HG02798 (cell line): ENCODE measurements around the gene DIS3L2.

Experiments used
- ATAC-seq: cut with Tn5 transposase; IDR thresholded peaks from one replicate; pipeline ENCODE4 v1.9.1; 2021; ENCODE audit warnings: mild to moderate bottlenecking; ENCODE audit not compliant: unreplicated experiment, poor library complexity

Gene DIS3L2

DNA sequence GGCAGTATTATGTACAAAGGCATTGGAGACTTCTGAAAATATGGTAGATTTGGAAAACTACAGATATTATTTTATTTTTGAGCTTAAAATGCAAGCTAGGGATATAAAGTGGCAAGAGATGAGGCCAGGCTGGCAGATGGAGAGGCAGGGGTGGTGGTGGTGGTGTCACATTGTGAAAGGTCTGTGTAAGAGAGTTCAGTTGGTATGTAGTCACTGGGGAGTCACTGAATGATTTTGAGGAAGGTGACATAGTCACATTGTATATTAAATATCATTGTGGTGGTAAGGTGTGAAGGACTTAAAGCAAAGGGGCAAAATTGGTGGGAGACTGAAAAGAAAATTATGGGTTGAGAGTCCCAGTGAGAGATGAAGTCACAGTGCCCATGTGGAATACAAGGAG lies 82.5 kb downstream of the DIS3L2 start:
- no peak for ATAC-seq

DNA sequence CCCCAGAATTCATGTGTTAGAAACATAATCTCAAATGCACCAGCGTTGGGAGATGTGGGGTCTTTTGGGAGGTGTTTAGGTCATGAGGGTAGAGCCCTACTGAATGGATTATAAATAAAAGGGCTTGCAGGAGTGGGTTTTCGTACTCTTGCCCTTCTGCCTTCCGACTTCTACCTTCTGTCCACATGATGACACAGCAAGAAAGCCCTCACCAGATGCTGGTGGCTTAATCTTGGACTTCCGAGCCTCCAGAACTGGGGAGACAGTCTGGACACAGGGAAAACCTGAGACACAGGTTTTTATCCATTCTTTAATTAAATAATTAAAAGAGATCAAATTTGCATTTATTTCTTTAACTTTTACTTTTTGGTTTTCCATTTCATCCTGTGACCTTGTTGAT lies 87.8 kb downstream of the DIS3L2 start:
- ATAC-seq: no peak

DNA sequence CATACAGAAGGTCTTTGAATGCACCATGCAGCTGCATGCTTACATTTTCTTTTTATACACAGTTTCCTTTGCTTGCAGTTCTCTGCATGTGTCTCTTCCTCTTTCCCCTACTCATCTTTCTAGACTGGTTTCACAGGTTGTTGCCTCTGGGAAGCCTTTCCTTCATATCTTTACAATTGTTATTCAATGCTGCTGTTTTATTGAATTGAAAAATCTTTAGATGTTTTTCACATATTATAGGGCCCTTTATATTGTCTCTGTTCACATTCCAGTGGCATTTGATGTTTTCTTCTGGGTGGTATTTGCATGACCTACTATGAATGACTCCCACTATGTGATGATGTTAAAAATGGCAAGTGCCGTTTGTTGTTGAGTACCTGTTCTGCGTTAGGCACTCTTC lies 91.1 kb downstream of the DIS3L2 start:
- ATAC-seq: no peak

DNA sequence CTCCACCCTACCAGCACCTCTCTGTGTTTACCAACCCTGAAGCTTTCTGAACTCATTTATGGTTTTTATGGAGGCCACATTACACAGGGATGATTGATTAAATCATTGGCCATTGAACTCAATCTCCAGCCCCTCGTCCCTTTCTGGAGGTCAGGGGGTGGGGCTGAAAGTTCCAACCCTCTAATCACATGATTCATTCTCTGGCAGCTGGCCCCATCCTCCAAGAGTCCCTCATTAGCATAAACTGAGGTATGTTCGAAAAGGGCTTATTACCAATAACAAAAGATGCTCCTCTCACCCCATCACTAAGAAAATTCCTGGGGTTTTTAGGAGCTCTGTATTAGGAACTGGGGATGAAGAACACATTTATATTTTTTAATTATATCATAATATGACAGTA lies 92.3 kb downstream of the DIS3L2 start:
- no peak for ATAC-seq

DNA sequence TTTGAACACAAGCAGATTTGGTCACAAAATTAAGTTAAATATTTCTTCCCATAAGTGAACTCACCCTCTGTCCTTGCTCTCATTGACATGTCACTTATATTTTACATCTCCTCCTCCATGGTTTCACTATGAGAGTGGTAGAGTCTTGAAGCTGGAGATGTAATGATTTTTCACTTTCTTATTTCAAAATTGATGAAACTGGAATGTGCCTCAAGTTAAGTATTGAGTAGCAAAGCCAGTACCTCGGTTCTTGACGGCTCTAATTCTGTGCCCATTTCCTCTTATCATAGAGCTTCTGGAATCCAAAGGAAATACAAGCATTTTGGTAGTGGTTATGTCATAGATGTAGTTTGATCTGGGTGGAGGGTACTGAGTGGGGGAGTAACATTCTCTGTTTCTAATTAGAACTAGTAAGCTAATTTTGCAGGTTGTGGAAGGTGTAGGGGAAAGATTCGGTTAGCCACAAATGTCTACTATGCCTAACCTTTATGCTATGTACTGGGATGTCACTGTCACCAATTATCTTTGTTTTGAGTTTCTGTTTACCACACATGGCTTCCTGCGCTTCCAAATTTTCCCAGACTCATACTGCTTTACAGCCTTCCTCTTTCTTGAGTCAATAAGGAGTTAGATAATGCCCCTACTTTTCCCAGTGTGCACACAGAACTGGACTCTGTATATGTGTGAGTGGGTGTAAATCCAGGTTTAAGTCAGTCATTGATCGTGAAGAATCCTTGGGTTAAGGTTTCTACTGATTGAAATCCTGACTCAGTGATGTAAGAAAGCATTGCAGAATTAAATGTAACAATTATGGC lies 96.8 kb downstream of the DIS3L2 start:
- ATAC-seq: no peak

DNA sequence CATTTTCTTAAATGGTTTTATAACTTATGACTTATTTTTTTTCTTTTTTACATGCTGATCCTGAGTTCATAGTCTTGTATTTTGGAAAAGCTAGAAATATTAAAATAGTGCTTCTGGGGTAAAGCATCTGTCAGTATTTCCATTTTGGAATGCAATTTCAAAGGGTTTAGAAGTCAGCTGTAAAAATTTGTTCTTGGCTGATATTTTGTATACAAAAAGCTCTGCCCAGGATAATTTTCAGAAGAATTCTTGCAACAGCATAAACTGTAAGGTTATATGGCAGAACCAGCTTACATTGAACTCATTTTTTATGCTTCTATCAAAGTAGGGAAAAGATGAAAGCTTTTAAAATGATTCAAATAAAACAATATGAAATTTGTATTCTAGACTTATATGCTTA lies 97.4 kb downstream of the DIS3L2 start:
- no peak for ATAC-seq

DNA sequence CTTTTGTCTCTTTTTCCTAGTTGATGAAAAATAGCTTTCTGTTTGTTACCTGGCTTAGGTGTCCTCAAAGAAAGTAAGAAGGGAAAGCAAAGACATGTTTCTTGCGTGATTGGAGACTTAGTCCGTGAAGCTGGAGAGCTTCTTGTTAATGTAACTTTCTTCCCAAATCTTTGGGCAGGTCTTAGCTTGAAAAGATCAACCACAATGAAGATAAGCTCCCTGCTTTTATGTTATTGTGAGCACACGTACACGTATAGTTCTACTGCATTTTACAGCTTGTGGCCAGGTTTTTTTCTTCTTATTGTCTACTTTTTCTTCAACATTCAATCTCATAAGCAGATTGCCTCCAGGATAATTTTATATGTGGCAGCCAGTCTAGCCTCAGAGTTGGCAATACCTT lies 99.8 kb downstream of the DIS3L2 start:
- ATAC-seq: no peak

DNA sequence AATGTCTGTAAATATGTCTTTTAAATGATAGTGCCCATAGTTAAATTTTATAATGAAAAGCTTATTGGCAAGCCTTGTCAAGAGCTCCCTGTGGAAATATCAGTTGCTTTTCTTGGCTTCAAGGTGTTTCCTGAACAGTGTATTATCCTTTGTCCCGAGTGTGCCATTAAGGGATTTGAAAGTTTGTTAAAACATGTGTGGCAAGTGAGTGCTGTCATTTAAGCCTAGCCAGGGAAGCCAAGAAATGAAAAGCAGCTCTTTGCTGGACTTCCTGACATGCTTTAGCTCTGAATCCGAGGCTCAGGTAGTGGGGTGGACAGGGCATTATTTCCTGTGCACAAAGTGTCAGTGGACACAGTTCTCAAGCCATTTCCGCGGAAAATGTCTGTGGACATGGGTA lies 111.5 kb downstream of the DIS3L2 start:
- no peak for ATAC-seq

DNA sequence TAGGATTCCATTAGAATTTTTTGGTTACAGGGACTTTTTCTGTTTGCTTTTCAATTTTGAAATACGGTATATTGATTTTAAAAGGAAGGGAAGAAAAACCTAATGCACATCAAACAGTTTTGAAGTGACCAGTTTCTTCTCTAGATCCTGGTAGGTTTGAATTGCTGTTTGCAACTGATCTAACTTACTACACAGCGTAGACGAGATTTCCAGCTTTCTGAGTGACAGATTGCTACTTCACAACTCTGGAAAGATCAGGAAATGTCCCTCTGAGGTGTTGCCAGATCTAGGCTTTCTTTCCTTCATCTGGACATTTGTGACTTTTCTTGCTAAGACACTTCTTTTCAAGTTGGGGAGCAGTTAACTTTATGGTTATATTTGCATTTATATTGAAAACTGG lies 112.2 kb downstream of the DIS3L2 start:
- ATAC-seq: no peak

DNA sequence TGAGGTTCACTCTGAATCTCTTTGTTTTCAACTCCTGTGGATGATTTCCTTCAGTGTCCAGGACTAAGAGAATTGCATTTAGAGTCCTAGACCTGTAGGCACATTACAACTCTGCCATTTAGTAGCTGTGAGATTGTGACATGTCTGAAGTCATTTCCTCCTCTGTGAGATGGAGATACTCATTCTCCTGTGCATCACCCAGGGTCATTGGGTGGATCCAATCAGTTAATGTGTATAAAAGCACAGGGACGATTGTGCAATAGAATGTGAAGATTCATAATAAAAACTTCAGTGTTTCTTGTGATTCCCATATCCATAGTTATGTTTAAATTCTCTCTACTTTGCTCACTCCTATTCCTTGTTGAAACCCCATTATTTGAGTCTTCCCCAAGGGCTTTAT lies 113.6 kb downstream of the DIS3L2 start:
- ATAC-seq: no peak

DNA sequence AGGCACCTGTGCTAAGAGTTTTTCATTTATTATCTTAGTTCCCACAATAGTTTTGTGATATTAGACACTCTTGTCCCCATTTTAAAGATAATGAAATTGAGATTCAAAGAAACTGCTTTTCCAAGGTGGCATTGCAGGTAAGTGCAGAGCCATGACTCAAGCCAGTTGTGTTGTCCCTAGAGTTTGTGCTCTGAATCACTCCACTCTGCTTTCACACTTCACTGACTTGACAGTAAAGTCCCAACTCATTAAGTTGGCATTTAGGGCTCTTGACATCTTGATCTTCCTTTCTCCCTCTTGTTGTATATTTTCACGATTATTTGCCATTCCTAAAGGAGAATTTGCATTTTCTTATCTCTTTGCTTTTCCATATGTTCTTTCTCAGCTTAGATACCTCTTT lies 114.3 kb downstream of the DIS3L2 start:
- no peak for ATAC-seq

DNA sequence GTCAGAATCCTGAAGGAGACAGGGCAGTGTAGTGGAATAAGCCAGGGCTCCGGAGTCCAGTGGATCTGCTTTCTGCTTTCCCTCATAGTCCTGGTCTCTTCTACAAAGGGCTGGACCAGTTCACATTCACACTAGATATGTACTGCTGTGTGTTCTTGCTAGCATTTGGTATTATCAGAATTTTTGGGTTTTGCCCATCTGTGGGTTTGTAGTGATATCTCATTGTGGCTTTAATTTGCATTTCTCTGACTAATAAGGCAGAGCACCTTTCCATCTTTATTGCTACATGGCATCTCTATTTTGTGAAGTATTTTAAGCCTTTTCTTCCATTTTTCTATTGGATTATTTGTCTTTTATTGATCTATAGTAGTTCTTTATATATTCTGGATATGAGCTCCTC lies 114.8 kb downstream of the DIS3L2 start:
- no peak for ATAC-seq

DNA sequence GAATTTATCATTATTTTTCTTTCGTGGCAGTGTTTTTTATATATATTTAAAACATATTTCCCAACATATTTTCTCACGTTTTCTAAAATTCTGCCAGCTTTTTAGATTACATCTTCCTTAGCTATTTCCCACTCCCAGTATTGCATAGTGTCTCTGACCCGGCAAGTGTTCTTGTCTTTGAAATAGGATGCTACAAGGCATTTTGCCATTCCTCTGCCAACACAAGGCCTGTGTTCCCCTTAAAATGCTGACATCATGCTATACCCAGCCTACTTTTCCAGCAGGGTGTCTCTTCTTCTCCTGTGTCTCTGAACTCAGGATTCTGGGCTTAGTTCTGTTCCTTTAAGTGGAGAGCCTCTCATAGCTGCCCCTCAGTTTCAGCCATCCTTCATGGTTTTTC lies 115.2 kb downstream of the DIS3L2 start:
- no peak for ATAC-seq

DNA sequence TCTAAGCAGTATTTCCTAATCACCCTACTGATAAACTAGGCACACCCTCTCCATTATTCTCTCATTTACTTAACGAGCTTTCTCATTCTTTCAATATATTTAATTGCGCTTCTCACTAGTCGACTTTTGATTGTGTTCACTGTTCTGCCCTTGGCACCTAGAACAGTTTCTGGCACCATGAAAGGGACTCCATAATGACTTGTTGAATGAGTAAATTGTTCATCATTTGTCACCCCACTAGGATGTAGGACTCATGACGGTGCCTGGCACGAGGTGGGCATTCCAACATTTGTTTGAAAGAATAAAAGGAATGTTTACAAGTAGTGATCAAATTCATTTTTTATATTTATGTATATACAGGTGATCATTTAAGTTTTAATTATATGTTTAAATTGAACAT lies 123.7 kb downstream of the DIS3L2 start:
- no peak for ATAC-seq

DNA sequence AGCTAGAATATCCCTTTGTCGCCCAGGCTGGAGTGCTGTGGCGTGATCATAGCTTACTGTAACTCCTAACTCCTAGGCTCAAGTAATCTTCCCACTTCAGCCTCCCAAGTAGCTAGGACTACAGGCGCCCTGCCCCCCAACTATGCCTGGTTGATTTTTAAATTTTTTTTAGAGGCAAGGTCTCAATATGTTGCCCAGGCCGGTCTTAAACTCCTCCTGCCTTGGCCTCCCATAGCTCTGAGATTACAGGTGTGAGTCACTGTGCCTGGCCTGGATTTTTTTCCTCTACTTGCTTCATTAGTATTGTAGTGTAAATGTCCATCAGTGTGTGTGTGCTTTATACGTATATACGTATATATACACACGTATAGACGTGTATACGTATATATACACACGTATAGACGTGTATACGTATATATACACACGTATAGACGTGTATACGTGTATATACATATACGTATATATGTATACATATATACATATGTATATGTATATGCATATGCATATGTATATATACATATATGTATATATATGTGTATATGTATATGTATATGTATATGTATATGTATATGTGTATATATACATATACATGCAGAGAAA lies 124.4 kb downstream of the DIS3L2 start:
- ATAC-seq: no peak

DNA sequence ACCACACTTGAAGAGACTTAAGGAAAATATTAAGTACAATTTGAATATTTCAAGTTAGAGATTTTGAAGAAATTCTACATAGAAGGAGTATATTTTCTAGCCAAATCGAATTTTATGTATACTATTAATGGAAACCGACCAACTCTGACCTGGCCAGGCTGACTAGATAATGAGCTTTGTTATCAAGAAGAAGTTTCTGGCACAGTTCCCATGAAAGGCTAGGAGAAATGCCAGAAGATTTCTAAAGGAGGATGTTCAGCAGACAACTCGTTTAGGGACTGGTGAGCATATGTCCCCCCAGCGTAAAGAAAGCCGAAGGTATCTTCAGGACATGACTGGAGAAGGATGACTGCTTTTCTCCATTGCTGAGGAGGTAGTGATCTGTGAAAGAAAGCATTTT lies 127.3 kb downstream of the DIS3L2 start:
- no peak for ATAC-seq

DNA sequence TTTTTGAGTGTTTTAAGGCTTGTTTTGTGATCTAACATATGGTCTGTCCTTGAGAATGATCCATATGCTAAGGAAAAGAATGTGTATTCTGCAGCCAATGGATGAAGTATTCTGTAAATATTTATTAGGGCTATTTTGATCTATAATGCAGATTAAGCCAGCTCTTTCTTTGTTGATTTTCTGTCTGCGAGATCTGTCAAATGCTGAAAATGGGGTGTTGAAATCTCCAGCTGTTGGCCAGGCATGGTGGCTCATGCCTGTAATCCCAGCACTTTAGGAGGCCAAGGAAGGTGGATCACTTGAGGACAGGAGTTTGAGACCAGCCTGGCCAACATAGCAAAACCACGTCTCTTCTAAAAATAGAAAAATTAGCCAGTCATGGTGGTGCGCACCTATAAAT lies 132.7 kb downstream of the DIS3L2 start:
- ATAC-seq: no peak

DNA sequence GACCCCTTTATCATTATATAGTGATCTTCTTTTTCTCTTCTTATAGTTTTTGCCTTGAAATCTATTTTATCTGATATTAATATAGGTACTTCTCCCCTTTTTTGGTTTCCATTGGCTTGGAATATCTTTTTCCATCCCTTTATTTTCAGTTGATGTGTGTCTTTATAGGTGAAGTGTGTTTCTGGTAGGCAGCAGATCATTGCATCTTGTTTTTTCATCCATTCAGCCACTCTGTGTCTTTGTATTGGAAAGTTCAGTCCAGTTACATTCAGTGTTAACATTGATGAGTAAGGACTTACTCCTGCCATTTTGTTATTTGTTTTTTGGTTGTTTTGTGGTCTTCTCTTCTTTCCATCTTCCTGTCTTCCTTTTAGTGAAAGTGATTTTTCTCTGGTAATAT lies 133.4 kb downstream of the DIS3L2 start:
- ATAC-seq: no peak

DNA sequence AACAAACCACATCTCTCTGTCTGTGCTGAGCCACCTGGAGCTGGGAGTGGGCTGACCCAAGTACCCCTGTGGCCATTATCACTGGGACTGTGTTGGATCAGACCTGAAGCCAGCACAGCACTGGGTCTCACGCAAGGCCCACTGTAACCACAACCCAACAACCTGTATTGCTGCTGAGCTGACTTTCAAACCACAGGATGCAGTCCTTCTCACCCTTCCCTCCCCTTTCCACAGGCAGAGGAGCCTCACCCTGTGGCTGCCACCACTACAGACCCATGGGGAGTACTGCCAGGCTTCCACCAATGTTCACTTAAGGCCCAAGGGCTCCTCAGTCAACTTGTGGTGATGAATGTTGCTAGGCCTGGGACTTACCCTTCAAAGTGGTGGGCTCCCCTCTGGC lies 135.7 kb downstream of the DIS3L2 start:
- no peak for ATAC-seq

DNA sequence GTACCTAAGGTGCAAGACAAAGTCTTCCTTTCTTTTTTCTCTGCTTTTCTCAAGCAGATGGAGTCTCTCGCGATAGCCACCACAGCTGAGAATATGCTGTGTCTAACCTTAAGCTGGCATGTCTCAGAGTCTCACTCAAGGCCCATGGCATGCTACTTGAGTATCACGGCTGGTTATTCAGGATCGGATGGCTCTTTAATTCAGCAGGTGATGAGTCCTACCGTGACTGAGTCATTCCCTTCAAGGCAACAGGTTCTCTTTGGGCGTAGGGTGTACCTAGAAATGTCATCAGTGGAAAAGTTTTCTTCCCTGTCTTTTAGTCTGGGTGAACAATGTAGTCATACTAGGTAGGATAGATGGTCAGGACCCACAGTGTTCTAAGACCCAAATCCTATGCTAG lies 136.2 kb downstream of the DIS3L2 start:
- no peak for ATAC-seq

DNA sequence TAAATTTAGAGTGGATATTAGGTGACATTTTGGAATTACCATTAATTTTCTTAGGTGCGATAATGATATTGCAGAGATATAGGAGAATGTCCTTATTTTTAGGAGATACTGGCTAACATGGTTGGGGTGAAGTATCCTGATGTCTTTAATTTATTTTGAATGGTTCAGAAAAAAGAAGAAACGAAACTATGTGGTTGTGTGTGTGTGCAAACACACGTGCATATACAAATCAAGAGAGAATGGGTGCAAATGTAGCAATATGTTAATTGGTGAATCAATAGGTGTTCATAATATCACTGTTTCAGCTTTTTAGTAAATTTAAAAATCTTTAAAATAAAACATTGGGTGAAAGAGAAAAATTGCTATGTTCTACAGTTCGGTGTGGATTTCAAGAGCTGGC lies 140.9 kb downstream of the DIS3L2 start:
- ATAC-seq: no peak

DNA sequence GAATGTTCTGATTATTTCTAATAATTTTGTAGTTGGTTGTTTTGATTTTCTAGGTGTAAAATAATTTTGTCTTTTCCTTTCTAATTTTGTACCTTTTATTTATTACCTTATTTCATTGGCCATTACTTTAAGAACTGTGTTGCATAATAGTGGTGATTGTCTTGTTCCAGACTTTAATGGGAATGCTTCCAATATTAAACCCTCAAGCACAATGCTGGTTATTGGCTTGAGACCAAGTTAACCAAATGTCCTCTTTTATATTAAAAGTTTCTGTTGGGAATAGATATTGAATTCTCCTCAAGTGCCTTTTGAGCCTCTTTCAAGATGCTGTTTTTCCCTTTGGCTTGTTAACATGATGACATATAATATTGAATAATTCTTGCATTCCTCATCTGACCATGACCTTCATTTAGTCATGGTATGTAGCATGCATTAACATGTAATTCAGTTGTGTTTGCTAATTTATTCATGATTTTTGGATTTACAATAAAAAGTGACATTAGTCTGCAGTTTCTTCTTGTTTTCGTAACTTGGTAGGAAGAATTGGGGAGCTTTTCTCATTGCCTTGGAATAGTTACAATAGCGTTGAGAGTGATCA lies 141.7 kb downstream of the DIS3L2 start:
- ATAC-seq: no peak
